ENCODE results near the gene RPS5.
A peak's percentile ranks its signal among the peaks of the same experiment; 100 is the strongest.
"Not testable (repeated sequence)": the region's sequence is repeated elsewhere in the genome, so short reads cannot be mapped to it uniquely, and the experiment has no call there.

RPS5 gene

DNA sequence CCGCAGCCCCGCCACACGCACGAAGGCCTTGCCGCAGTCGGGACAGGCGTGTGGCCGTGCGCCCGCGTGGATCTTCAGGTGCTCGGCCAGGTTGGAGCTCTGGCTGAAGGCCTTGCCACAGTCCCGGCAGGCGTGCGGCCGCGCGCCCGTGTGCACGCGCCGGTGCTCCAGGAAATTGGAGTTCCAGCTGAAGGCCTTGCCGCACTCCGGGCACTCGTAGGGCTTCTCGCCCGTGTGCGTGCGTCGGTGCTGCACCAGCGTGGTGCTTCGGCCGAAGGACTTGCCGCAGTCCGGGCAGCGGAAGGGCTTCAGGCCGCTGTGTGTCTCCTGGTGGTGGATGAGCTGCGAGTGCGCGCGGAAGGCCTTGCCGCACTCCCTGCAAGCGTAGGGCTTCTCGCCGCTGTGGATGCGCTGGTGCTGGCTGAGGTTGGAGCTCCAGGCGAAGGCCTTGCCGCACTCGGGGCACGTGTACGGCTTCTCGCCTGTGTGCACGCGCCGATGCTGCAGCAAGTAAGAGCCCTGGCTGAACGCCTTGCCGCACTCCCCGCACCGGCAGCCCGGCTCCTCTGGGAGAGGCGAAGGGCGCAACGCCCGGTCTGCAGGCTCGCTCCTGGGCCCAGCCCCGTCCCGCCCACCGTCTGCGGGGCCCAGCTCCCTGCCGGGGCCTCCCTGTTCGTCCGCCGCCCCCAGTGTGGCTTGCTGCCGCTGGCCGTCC, 30.1 kb upstream of the RPS5 start:
- DNase-seq, result no peak

DNA sequence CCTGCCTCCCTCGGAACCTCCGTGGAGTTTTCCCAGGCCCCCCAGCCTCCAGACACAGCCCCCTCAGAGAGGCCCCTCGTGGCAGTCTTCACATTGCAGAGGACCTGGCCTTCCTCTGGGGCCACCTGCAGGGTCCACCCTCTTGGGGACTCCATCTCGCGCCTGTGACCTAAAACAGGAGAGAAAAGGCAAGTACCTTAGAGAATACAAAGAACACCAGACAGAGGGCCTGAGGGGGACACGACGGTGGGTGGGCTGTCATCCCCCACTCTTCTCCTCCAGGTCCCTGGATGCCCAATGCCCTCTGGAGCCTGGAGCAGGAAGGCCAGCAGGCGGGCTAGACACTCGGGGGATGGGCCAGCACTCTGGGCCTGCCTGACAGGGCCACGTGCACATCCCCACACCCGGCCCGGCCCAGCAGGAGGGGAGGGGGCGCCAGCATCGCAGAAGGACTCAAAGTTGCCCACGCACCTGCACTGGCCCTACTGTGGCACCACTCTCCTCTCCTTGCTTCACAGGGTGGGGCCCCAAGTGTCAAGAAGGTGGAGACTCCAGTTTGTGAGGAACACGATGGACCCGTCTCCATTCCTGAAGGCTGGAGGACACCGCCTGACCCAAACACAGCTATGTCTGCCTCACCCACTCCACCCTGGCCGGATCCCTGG, 29.5 kb upstream of the RPS5 start:
- DNase-seq, result no peak

DNA sequence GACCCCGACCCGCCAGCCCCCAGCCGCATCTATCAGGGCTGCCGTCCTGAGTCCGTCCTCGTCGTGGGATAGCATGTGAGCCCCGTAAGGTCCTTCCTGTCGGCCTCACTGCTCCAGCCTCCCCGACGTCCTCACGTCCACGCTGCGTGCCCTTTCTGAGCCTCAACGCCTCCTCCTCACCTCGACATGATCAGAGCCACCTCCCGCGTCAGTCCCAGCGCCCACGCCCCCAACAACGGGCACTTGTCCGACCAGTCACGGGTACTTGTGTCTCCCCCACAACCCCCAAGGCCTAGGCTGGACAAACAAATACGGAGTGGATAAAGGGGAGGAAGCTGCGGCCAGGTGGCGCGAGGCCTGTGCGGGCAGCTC, 25.2 kb upstream of the RPS5 start:
- DNase-seq, result no peak

DNA sequence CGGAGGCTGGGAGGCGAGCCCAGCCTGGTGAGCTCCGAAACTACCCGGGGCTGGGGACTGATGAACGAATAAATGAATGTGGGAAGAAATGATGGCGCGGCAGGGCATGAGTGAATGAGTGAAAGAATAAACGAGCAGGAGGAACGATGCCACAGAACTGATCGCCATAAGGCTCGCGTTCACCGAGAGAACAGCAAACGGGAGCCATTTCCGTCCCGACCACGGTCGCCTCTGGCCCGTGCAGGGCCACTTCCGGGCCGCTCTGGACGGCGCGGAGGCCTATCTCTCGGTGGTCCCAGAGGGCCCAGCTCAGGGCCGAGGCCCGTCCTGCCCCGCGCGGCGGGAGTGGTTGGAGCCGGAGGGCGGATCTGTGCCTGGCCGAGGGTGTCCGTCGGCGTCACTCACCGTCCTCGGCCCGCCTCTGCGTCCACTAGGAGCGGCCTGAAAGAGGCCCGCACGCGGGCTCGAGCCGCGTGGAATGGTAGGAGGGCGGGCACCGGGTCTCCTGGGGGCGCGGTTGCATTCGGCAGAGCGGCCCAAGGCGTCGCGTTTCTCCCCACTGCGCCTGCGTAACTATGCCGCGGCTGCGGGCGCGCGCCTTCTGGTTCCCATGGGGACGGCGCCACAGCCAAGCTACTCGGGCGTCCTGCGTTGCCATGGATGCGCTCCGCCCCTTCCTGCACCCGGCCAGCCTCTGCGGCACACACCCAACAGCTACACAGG, 24.6 kb upstream of the RPS5 start, which contains the start of gene ZNF497:
Gene ZNF497, minus strand, starts transcription at position 480 of the 723 bp plus-strand sequence. CDS start 5,116 bp downstream, outside the sequence.
- peak; percentile 97 to 98 for DNase-seq

- DNase-seq, result no peak
These were observed 22.9 kb upstream of the RPS5 start for GRCh38 chr19:58364146-58364545.

DNA sequence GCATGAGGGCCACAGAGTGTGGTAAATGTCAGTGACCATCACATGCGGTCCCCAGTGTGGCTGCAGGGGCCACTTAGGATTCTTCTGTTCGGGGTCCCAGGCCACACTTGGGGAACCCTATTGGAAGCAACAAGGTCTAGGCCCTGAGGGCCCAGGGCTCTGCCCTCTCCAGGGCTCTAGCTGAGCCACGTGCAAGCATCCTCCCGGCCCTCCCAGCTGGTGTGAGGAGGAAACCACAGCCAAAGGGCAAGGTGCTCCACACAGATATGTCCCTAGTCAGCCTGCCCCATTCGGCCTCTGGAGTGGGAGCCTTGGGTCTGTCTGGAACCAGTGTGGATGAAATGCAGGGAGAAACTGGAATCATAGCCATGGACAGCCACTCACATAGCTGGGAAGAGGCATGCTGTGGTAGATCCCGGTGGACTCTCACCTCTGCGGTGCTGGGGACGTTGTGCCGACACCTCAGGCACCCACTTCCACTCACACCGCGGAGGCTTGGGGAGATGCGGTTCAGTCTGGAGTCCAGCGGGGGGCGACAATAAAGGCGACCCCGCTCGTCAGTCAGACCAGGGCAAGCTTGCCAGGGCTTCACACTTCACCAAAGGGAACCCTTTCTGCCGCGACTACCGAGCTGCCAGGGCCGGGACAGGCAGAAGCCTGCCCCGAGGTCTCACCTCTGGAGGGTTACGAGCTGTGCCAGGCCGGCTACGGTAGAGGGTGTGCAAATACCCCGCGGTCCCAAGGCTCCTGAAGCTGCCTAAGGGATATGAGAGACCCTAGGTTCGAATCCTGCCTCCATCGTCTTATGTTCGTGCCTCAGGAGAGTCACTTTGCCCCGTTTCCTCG, 20.3 kb upstream of the RPS5 start:
- DNase-seq, result no peak

- no peak for DNase-seq
These were observed 19.2 kb upstream of the RPS5 start for GRCh38 chr19:58367698-58368454.

DNA sequence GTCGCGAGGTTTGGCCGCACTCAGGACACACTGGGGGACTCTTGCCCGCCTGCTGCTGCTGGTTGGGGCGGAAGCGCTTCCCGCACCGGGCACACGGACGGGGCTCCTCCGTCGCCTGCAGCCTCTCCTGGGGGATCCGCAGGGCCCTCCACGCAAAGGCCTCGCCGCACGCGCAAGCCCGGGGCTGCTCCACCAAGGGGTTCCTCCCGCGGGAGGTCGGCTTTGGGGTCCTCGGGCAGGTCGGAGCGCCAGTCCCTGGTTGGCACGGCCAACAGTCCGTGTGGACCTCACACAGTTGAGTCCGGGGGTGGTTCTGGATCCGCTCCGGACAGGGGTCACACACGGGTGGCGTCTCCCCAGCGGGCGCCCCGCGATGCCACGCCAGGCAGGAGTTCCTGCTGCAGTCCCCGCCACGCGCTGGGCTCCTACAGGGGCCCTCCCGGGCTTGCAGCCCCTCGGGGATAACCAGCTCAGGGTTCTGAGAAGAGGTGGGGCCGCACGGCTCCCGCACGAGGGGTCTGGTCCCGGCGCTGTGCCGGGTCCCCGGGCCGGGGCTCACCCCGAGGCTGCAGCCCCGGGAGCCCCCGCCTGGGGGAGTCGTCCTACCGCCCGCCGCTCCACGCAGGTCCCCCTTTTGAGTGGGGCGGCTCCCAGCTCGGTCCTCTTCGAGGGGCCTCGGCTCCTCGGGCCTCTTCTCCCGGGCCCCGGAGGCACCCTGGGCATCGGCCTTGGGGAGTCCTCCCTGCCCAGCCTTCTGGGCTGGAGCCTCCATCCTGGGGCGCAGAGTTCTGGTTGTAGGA, 18.3 kb upstream of the RPS5 start:
- no peak for DNase-seq

DNA sequence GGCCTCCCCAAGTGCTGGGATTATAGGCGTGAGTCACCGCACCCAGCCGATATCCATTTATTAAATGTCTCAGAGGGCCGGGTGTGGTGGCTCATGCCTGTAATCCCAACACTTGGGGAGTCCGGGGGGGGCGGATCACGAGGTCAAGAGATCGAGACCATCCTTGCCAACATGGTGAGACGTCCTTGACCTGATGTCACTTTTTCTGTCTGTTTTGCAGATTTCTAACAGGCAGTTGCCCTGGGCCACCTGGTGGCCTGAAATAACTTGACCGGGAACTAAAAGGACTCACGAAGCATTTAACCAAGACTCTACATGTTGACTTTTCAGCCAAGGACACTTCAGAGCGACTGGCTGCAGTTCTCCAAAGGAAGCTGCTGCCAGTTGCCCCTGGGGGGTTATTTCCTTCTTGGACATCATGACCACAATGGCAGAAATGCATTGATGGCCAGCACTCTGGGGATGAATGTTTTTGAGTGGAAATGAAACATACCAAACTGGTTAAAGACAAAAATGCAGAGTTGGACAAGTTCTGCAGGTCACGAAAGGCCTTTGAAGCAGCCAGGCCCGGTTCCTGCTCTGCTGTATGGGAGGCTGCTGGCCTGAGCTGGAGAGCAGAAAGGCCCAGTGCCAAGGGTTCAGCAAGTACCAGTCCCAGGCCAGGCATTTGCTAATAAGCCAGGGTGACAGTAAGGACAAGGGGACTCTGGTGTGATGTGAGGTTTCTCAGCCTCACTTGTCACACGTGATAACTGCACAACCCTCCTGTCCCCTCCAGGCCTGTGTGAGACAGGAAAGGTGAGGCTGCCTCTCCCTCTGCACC, 14.5 kb upstream of the RPS5 start:
- DNase-seq, result no peak

DNA sequence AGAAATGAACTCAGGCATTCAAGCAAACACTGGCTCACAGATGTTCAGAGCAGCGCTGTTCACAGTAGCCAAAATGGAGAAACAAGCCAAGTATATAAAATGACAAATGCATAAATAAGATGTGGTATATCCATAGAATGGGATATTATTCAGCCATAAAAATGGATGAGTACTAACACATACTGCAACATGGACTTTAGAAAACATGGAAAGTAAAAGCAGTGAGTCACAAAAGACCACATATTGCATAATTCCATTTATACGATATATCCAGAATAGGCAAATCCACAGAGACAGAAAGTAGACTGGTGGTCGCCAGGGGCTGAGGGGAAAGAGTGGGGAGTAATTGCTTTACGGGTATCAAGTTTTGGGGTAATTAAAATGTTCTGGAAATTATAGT, 12.9 kb upstream of the RPS5 start:
- no peak for DNase-seq

DNA sequence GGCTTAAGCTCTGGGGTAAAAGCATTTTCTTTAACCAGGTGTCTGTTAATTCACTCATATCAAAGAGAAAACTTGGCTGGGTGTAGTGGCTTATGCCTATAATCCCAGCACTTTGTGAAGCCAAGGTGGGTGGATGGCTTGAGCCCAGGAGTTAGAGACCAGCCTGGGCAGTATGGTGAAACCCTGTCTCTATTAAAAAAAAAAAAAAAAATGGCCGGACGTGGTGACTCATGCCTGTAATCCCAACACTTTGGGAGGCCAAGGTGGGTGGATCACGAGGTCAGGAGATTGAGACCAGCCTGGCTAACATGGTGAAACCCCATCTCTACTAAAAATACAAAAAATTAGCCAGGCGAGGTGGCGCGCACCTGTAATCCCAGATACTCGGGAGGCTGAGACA, 10.3 kb upstream of the RPS5 start:
- not testable (repeated sequence) for DNase-seq

GRCh38 chr19:58379246-58379645, 7.8 kb upstream of the RPS5 start:
- DNase-seq, result no peak

DNA sequence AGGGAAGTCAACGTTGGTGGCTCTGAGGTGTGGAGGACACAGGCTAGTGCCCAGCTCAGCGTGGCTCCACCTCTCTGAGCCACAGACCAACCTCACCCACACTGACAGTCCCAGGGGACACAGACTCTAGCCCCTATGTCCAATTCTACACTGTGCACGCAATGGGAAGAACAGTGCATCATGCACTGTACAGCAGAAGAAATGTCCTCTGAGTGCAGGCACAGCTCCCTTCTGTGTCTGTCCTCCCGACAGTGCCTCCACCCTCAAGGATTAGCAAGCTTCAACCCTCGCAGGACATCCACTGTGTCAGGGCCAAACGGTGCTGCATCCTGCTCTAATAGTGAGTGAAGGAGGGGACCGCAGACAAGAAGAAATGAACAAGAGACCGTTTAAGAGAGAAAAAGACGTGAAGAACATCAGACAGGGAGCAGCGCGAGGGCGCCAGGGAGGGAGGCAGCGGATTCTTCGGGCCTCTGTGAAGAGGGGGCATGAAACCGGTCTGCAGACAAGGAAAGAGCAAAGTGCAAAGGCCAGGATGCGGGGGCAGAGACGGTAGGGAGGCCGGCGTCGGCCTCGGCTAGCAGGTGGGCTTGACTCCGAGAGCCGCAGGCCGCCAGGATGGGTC, 6.9 kb upstream of the RPS5 start:
- no peak for DNase-seq

- DNase-seq, result peak; percentile 100
These were observed 6.2 kb upstream of the RPS5 start, which contains the start of gene ZNF837 for GRCh38 chr19:58380662-58381459. TSS of gene ZNF837 (minus strand) at chr19:58381030. CDS start at chr19:58369332, 11,698 bp downstream.

DNA sequence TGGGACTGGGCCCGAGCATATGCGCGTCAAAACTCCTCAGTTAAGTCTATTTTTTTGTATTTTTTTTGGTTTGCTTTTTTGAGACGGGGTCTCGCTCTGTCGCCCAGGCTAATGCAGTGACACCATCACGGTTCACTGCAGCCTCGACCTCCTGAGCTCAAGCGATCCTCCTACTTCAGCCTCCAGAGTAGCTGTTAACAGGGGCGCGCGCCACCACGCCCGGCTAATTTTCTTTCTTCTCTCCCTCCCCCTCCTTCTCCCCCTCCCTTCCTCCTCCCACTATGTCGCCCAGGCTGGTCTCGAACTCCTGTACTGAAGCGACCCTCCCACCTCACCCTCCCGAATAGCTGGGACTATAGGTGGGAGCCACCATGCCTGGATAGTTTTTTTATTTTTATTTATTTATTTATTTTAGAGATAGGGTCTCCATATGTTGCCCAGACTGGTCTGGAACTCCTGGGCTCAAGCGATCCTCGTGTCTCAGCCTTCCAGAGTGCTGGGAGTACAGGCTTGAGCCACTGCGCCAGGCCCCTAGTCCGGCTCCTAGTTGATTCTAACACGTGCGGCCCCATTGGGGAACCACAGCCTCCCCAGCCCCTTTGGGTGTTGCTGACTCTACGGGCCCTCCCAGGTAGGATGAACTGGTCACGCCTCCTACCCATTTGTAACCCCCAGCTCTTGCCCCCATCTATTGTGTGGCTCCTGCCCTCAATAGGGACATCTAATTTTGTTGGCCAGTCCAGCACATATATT, 5.4 kb upstream of the RPS5 start:
- DNase-seq, result no peak

DNA sequence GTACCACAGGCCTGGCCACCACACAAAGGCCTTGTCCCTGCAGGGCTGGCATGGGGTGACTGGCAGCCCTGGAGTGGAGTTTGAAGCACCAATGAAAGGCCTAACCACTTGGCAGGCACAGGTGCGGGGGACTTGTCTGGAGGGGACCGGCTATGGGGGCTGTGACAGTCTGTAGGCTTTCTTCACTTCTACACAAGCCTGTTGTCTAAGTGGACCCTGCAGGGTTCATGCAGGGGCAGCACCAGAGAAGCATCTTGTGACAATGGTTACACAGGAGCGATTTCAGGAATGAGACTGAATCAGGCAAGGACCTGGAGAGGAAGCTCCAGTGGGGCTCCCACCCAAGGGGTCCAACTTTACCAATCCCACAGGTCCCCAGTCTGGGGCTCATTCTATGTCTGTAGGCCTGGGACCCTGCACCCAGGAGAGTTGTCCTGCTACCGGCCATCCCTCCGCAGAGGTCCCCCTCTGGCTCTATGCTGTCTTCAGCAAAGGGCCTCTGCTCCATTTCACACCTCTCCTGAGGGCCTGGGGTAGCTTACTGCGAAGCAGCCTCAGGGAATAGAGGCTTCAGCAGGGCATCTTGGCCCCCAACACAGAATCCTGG, 4.0 kb upstream of the RPS5 start:
- DNase-seq, result no peak

- no peak for DNase-seq
These were observed 1.7 kb upstream of the RPS5 start for GRCh38 chr19:58385313-58385890.

Data from CD4-positive, alpha-beta T cell treated with Interleukin-1 beta for 1 hour (primary cell).